GM12878 (cell line): ENCODE measurements around the gene HOXC9. TPM values are rescaled to one million over a fixed set of nuclear protein-coding genes. Genes with fewer than 3 reads are reported as not detected.

ENCODE experiments used
- ATAC-seq: fragments of 200-7000 bp; cut with Tn5 transposase; 3 replicates; pipeline ENCODE4 v1.9.1; 2020; ENCODE audit warnings: mild to moderate bottlenecking, moderate library complexity
- BruUV-seq: library from RNA; stranded (reverse); fragments of 400-500 nt; replicated peaks from 2 replicates; lab custom pipeline; 2021; lab: Mats Ljungman, UMichigan
- CTCF ChIA-PET: fragments of 300-600 bp; sonication (Branson Sonifier 250); formaldehyde crosslinking; extraction: SDS; loops from one replicate; lab custom pipeline; 2021; ENCODE audit warnings: inconsistent platforms; lab: Yijun Ruan, JAX
- POLR2A ChIA-PET: fragments of 350-600 bp; formaldehyde crosslinking; extraction: SDS; loops from one replicate; lab custom pipeline; 2021; ENCODE audit warnings: inconsistent platforms; lab: Charles Lee
- RAD21 ChIA-PET: fragments of 300-600 bp; sonication (Branson Sonifier 250); formaldehyde crosslinking; loops from one replicate; lab custom pipeline; 2023; ENCODE audit warnings: antibody characterized with exemption; ENCODE audit not compliant: unreplicated experiment; lab: Charles Lee
- SMC1A ChIA-PET: fragments of 300-600 bp; sonication (Branson Sonifier 250); formaldehyde crosslinking; loops from one replicate; lab custom pipeline; 2023; ENCODE audit not compliant: unreplicated experiment, uncharacterized antibody; lab: Charles Lee
- DNase-seq: peaks from one replicate; pipeline ENCODE4 v3.0.0-alpha.2; 2011; ENCODE audit warnings: low read depth, low spot score
- FAIRE-seq: peaks from 3 replicates; lab custom pipeline; 2011; peaks lifted over from hg19 to GRCh38; lab: Jason Lieb, UNC
- H2AFZ ChIP-seq: 2 replicates; pipeline ENCODE4 v1.6.0; 2011; ENCODE audit warnings: low read depth, low read length, control low read depth; ENCODE audit not compliant: control insufficient read depth
- H3K27ac ChIP-seq: 2 replicates; pipeline ENCODE4 v1.5.1; 2011; ENCODE audit warnings: control low read depth; ENCODE audit not compliant: control insufficient read depth, insufficient read depth
- H3K27me3 ChIP-seq, 2 experiments: replicated peaks in 1 of 2; 2 replicates each; pipeline versions ENCODE4 v1.6.0 to v1.6.1; 2011; ENCODE audit warnings: low read length in 1 of 2; ENCODE audit not compliant: control insufficient read depth in 2 of 2, insufficient read depth in 2 of 2
- H3K36me3 ChIP-seq, 2 experiments: 2 replicates each; pipeline ENCODE4 v1.5.1; 2011; ENCODE audit warnings: low read length in 1 of 2; ENCODE audit not compliant: control insufficient read depth in 2 of 2, insufficient read depth in 2 of 2
- H3K4me1 ChIP-seq: 2 replicates; pipeline ENCODE4 v1.6.1; 2011; ENCODE audit warnings: mild to moderate bottlenecking, low read length, moderate library complexity, mixed read lengths; ENCODE audit not compliant: control insufficient read depth, insufficient read depth
- H3K4me2 ChIP-seq: 2 replicates; pipeline ENCODE4 v1.6.0; 2011; ENCODE audit warnings: control low read depth; ENCODE audit not compliant: control insufficient read depth, insufficient read depth
- H3K4me3 ChIP-seq: fragments of 200-600 bp; sonication (generic); 2 replicates; pipeline ENCODE4 v1.5.1; 2016
- H3K79me2 ChIP-seq: 2 replicates; pipeline ENCODE4 v1.6.0; 2011; ENCODE audit warnings: low read length; ENCODE audit not compliant: control insufficient read depth, insufficient read depth
- H3K9ac ChIP-seq: 2 replicates; pipeline ENCODE4 v1.8.0; 2011; ENCODE audit warnings: low read length, control low read depth, mixed read lengths; ENCODE audit not compliant: control insufficient read depth, insufficient read depth
- H3K9me3 ChIP-seq: replicated peaks from 3 replicates; pipeline ENCODE4 v1.5.1; 2011; ENCODE audit warnings: mild to moderate bottlenecking, low read length; ENCODE audit not compliant: control insufficient read depth, insufficient read depth
- H4K20me1 ChIP-seq: 2 replicates; pipeline ENCODE4 v1.6.0; 2011; ENCODE audit not compliant: control insufficient read depth, insufficient read depth
- ATF2 ChIP-seq: IDR thresholded peaks from 2 replicates; pipeline ENCODE4 v1.6.1; 2012; ENCODE audit warnings: low read length, inconsistent platforms
- CEBPB ChIP-seq, 2 experiments: fragments of 150-350 bp in 1 of 2; IDR thresholded peaks; 2 replicates each; pipeline ENCODE4 v1.6.1; 2012 to 2014; ENCODE audit warnings: low read depth in 2 of 2, low read length in 2 of 2, borderline replicate concordance in 1 of 2, inconsistent platforms in 1 of 2
- EED ChIP-seq: sonication (generic); IDR thresholded peaks from 2 replicates; pipeline ENCODE4 v1.6.1; 2016; ENCODE audit warnings: antibody characterized with exemption, low read depth
- ETV6 ChIP-seq, 2 experiments: fragments of 450-650 bp in 1 of 2; IDR thresholded peaks in 1 of 2; conservative IDR thresholded peaks in 1 of 2; 2 replicates each; pipeline ENCODE4 v1.6.1; 2014; ENCODE audit warnings: antibody characterized with exemption in 1 of 2, borderline replicate concordance in 1 of 2, low read depth in 1 of 2, mild to moderate bottlenecking in 1 of 2, moderate library complexity in 1 of 2
- KAT2A ChIP-seq: conservative IDR thresholded peaks from 2 replicates; pipeline ENCODE4 v1.6.1; 2011; ENCODE audit warnings: low read depth, low read length; ENCODE audit not compliant: control insufficient read depth
- MEF2A ChIP-seq: IDR thresholded peaks from 2 replicates; pipeline ENCODE4 v1.6.1; 2011; ENCODE audit warnings: low read depth, mild to moderate bottlenecking, low read length, moderate library complexity; ENCODE audit not compliant: insufficient read depth
- MEF2B ChIP-seq: fragments of 450-650 bp; IDR thresholded peaks from 2 replicates; pipeline ENCODE4 v1.6.1; 2018; ENCODE audit warnings: mild to moderate bottlenecking, moderate library complexity; ENCODE audit not compliant: partially characterized antibody, poor library complexity, severe bottlenecking
- POLR2A ChIP-seq: IDR thresholded peaks from 2 replicates; pipeline ENCODE4 v1.6.1; 2011; ENCODE audit warnings: low read depth, mild to moderate bottlenecking, low read length
- PRDM15 ChIP-seq: fragments of 450-650 bp; formaldehyde crosslinking; IDR thresholded peaks from 2 replicates; pipeline ENCODE4 v1.4.0; 2020; ENCODE audit warnings: mild to moderate bottlenecking, moderate library complexity
- RUNX3 ChIP-seq: IDR thresholded peaks from 2 replicates; pipeline ENCODE4 v1.6.1; 2012; ENCODE audit warnings: low read length, inconsistent platforms
- STAT3 ChIP-seq: IDR thresholded peaks from 2 replicates; pipeline ENCODE4 v1.6.1; 2011; ENCODE audit warnings: low read depth, low read length, improper control_type of control experiment
- TAF1 ChIP-seq: IDR thresholded peaks from 2 replicates; pipeline ENCODE4 v1.6.1; 2011; ENCODE audit warnings: mild to moderate bottlenecking, low read depth, low read length, borderline replicate concordance
- ZNF24 ChIP-seq: fragments of 450-650 bp; IDR thresholded peaks from 2 replicates; pipeline ENCODE4 v1.6.1; 2017; ENCODE audit warnings: antibody characterized with exemption, mild to moderate bottlenecking
- WGBS: methylation state at CpG from one replicate; pipeline ENCODE4 v1.1.6; 2016; ENCODE audit warnings: low lambda C conversion rate; ENCODE audit not compliant: insufficient replicate concordance, insufficient coverage; ENCODE audit errors: missing lambda C conversion rate; 5-methylcytosine and 5-hydroxymethylcytosine counted together
- in situ Hi-C: fragments of 300-500 bp; cut with MboI; formaldehyde crosslinking; loops from 9 replicates; pipeline ENCODE4 v1.14.3; 2018; ENCODE audit warnings: mixed read lengths
- intact Hi-C: fragments of 100-400 bp; cut with micrococcal nuclease; formaldehyde crosslinking; loops from one replicate; pipeline ENCODE4 v1.14.2; 2022; ENCODE audit not compliant: unreplicated experiment
- polyA plus RNA-seq, 11 experiments: library from polyadenylated mRNA; depleted of rRNA in 4 of 11; unstranded in 6 of 11; stranded (reverse) in 5 of 11; fragments of >200 nt; fragmentation: Nextera tagmentation in 4 of 11; fragmentation: Illumina TruSeq in 1 of 11; extraction: Ambion mirVana in 4 of 11; extraction: Trizol in 1 of 11; gene quantifications; 1 replicate in 1 of 11; 2 replicates in 10 of 11; pipeline versions ENCODE4 v1.2.1 to v1.2.3, GENCODE V29; 2011 to 2016; ENCODE audit warnings: inconsistent platforms in 2 of 11, missing spikeins in 2 of 11, low read depth in 1 of 11
- total RNA-seq, 4 experiments: library from RNA; depleted of rRNA in 3 of 4; stranded (reverse); fragments of >200 nt in 3 of 4; fragmentation: Illumina TruSeq in 1 of 4; extraction: Trizol in 1 of 4; gene quantifications; 2 replicates each; pipeline versions ENCODE4 v1.2.1 to v1.2.3, GENCODE V29; 2013 to 2021

The HOXC9 gene
- total and polyA plus RNA-seq, 10 of the 15 experiments (the other 5 are each of a cell fraction or from before 2014, with no cell fraction given) = not detected

GRCh38 chr12:54035568-54036264 is 35.8 kb downstream of the HOXC9 start (continued):
- TF ChIP-seq PRDM15 (CRISPR knock-in tag) (no peak), STAT3 (no peak), EED (no peak)

GRCh38 chr12:54036620-54037359 is 36.8 kb downstream of the HOXC9 start:
- ChIA-PET SMC1A (interaction anchor here (5.5 kb wide), 1 partner anchor 154 kb away, joined by 126 read pairs; the partner anchor contains the start of gene SMUG1), RAD21 (interaction anchor here (12.6 kb wide), 1 partner anchor 154 kb away, joined by 222 read pairs; the partner anchor contains the start of gene SMUG1), CTCF (interaction anchor here (1.0 to 7.9 kb wide), 4 partner anchors 18 to 155 kb away, joined by 3 to 86 read pairs (median 10); partner anchors contain the start of genes HOXC4 and SMUG1), POLR2A (interaction anchor here (1.5 kb wide), 1 partner anchor 15 kb away, joined by 4 read pairs; no protein-coding TSS in a partner anchor)
- ATAC-seq = peak; percentile 61
- peaks cover 1 to 25% of the 10 kb centered on the region in 2 experiments for H3K27me3 ChIP-seq
- no peaks in the 10 kb centered on the region for H4K20me1 ChIP-seq
- intact Hi-C loops = no loop called here
- DNase-seq = no peak
- peaks cover 9% of the 10 kb centered on the region; the same call in 1 of the 2 replicates for H3K4me1 ChIP-seq
- no peak overlapping the region for H3K4me2 ChIP-seq
- no peak overlapping the region for H2AFZ ChIP-seq
- H3K4me3 ChIP-seq = no peak overlapping the region
- no peaks in the 10 kb centered on the region for H3K79me2 ChIP-seq
- BruUV-seq = no TSS peak
- no peaks in the 10 kb centered on the region for H3K36me3 ChIP-seq
- in situ Hi-C loops = no loop called here
- H3K27ac ChIP-seq = no peak overlapping the region
- no peak overlapping the region for H3K9ac ChIP-seq
- no peak for FAIRE-seq
- 29% methylated on average over 14 of the region's 14 CpGs for WGBS
- no peaks in the 10 kb centered on the region; the same call in 2 of the 3 replicates for H3K9me3 ChIP-seq
- no peak for TF ChIP-seq MEF2A
- TF ChIP-seq POLR2A = no peak
- TF ChIP-seq MEF2B = peak; percentile 58
- no peak for TF ChIP-seq CEBPB (IDR thresholded peaks at IDR 0.05; ENCODE audit: borderline replicate concordance in 1 of 2, low read depth in 2 of 2, low read length in 2 of 2)
- TF ChIP-seq ATF2 = no peak
- no peak for TF ChIP-seq KAT2A
- TF ChIP-seq TAF1 = no peak
- no peak for TF ChIP-seq RUNX3
- no peak for TF ChIP-seq ETV6 (conservative IDR thresholded peaks at IDR 0.05 in 1 of 2, IDR thresholded peaks at IDR 0.05 in 1 of 2; ENCODE audit: borderline replicate concordance in 1 of 2, low read depth in 1 of 2)
- no peak for TF ChIP-seq ZNF24
